GM21737 (cell line): ENCODE data around the gene GNG8.

Source experiments
- ATAC-seq: cut with Tn5 transposase; IDR thresholded peaks from one replicate; pipeline ENCODE4 v1.9.1; 2021; ENCODE audit warnings: mild to moderate bottlenecking, moderate library complexity; ENCODE audit not compliant: unreplicated experiment

The GNG8 gene

GRCh38 chr19:46621191-46622117, 14.5 kb downstream of the GNG8 start:
- no peak for ATAC-seq

GRCh38 chr19:46620716-46621115, 15.3 kb downstream of the GNG8 start:
- ATAC-seq, result no peak

- ATAC-seq, result no peak
These were observed 15.7 kb downstream of the GNG8 start for GRCh38 chr19:46620267-46620666.

GRCh38 chr19:46618670-46619231, 17.3 kb downstream of the GNG8 start:
- ATAC-seq, result no peak

- ATAC-seq, result no peak
These were observed 18.4 kb downstream of the GNG8 start for GRCh38 chr19:46617601-46618000.

GRCh38 chr19:46616631-46617322, 19.2 kb downstream of the GNG8 start:
- no peak for ATAC-seq

GRCh38 chr19:46615966-46616365, 20.0 kb downstream of the GNG8 start:
- ATAC-seq, result no peak

GRCh38 chr19:46614114-46614722, 21.8 kb downstream of the GNG8 start:
- ATAC-seq, result no peak

GRCh38 chr19:46613525-46613924, 22.5 kb downstream of the GNG8 start:
- no peak for ATAC-seq

GRCh38 chr19:46611776-46612175, 24.2 kb downstream of the GNG8 start:
- ATAC-seq, result no peak

- no peak for ATAC-seq
These were observed 24.9 kb downstream of the GNG8 start for GRCh38 chr19:46610851-46611770.

GRCh38 chr19:46610413-46610775, 25.6 kb downstream of the GNG8 start:
- no peak for ATAC-seq

- no peak for ATAC-seq
These were observed 26.2 kb downstream of the GNG8 start for GRCh38 chr19:46609511-46610412.

GRCh38 chr19:46608581-46609345, 27.2 kb downstream of the GNG8 start:
- no peak for ATAC-seq

GRCh38 chr19:46608178-46608577, 27.8 kb downstream of the GNG8 start:
- ATAC-seq, result no peak

- no peak for ATAC-seq
These were observed 28.6 kb downstream of the GNG8 start for GRCh38 chr19:46607448-46607841.

GRCh38 chr19:46606681-46607447, 29.1 kb downstream of the GNG8 start:
- no peak for ATAC-seq

GRCh38 chr19:46606019-46606418, 30.0 kb downstream of the GNG8 start:
- ATAC-seq, result no peak
